Left ventricle myocardium inferior (tissue), 1 donor: Measurements from ENCODE around the gene STRIT1. TPM values are rescaled to one million over a fixed set of nuclear protein-coding genes. Genes with fewer than 3 reads are reported as not detected.

Experiments
- DNase-seq: peaks from one replicate; pipeline ENCODE4 v3.0.0-alpha.2; 2020
- H3K27ac ChIP-seq: fragments of 200-600 bp; replicated peaks from 2 replicates; pipeline ENCODE4 v1.8.0; 2021
- H3K27me3 ChIP-seq: fragments of 200-600 bp; 2 replicates; pipeline ENCODE4 v1.8.0; 2021; ENCODE audit warnings: low read depth
- H3K36me3 ChIP-seq: fragments of 200-600 bp; 2 replicates; pipeline ENCODE4 v1.8.0; 2021
- H3K4me1 ChIP-seq: fragments of 200-600 bp; 2 replicates; pipeline ENCODE4 v1.8.0; 2021
- H3K4me3 ChIP-seq: fragments of 200-600 bp; 2 replicates; pipeline ENCODE4 v1.8.0; 2021; ENCODE audit warnings: mild to moderate bottlenecking, moderate library complexity
- H3K9me3 ChIP-seq: fragments of 200-600 bp; replicated peaks from 2 replicates; pipeline ENCODE4 v1.8.0; 2021
- intact Hi-C: fragments of 100-400 bp; cut with micrococcal nuclease; formaldehyde crosslinking; loops from one replicate; pipeline ENCODE4 v1.11.0; 2022
- total RNA-seq: library from RNA; stranded (reverse); fragmentation: NEBNext Ultra II Directional; extraction: Animal tissue kit (Norgen Biotek cat#: 25700); gene quantifications from one replicate; pipeline ENCODE4 v1.2.1, GENCODE V29; 2021
- TF ChIP-seq, protein P1 (sequence below): fragments of 200-600 bp; IDR thresholded peaks from 2 replicates; pipeline ENCODE4 v1.8.0; 2021; ENCODE audit warnings: antibody characterized with exemption, mild to moderate bottlenecking, borderline replicate concordance
- donor health status: DM: no; HTN: yes; CAD: no; lungs with severe emphysema.

The STRIT1 gene
- total RNA-seq, 1 donor from 2014 or later, result 11.7 TPM

GRCh38 chr3:155313916-155314315, 20.4 kb upstream of the STRIT1 start:
- peaks cover 19% of the 10 kb centered on the region for H3K4me1 ChIP-seq
- H3K4me3 ChIP-seq, result no peak overlapping the region
- H3K27me3 ChIP-seq, result no peaks in the 10 kb centered on the region
- no peak for DNase-seq
- H3K9me3 ChIP-seq, result no peaks in the 10 kb centered on the region
- TF ChIP-seq, protein P1, sequence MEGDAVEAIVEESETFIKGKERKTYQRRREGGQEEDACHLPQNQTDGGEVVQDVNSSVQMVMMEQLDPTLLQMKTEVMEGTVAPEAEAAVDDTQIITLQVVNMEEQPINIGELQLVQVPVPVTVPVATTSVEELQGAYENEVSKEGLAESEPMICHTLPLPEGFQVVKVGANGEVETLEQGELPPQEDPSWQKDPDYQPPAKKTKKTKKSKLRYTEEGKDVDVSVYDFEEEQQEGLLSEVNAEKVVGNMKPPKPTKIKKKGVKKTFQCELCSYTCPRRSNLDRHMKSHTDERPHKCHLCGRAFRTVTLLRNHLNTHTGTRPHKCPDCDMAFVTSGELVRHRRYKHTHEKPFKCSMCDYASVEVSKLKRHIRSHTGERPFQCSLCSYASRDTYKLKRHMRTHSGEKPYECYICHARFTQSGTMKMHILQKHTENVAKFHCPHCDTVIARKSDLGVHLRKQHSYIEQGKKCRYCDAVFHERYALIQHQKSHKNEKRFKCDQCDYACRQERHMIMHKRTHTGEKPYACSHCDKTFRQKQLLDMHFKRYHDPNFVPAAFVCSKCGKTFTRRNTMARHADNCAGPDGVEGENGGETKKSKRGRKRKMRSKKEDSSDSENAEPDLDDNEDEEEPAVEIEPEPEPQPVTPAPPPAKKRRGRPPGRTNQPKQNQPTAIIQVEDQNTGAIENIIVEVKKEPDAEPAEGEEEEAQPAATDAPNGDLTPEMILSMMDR, result no peak
- no peaks in the 10 kb centered on the region for H3K36me3 ChIP-seq
- no peak overlapping the region for H3K27ac ChIP-seq
- intact Hi-C loops, result no loop called here

DNA sequence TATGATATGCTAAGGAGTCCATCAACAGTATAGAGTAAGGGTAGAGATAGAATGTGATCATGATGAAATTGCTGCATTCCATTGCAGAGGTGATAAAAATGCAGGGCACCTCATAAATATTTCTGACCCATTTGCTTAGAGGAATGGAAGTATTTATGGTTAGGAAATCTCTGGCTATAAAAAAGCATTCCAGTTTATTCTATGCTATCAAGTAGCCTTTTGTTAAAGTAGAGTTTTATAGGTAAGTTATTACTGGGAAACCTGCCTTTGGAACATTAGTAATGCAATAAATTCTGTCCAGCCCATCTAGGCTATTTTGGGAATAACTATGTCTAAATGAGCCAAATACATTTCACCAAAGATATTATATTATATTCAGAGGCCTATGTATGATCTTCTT, 19.8 kb upstream of the STRIT1 start:
- TF ChIP-seq, protein P1, result no peak
- Histone ChIP-seq H3K27ac (no peak overlapping the region), H3K9me3 (no peaks in the 10 kb centered on the region), H3K4me3 (no peak overlapping the region), H3K36me3 (no peaks in the 10 kb centered on the region), H3K27me3 (no peaks in the 10 kb centered on the region), H3K4me1 (peaks cover 19% of the 10 kb centered on the region)
- no peak for DNase-seq
- intact Hi-C loops, result no loop called here

DNA sequence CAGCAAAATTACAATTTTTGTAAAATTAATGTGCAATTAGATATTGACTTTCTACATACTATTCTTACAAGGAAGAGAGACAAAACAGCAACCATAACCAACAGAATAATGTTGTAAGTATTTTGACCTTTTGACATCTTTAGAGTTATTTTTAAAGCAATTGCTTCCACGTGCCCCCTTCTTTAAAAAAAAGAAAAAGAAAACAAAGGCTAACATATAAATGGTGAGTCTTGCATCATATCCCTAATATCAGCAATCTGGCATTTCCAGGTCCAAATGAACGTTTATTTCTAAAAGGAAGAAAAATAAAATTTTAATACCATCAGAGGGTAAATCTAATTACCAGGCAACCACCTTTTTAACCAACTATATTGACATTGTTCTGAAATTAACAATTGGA, 19.3 kb upstream of the STRIT1 start:
- no peak for DNase-seq
- Histone ChIP-seq H3K9me3 (no peaks in the 10 kb centered on the region), H3K27me3 (no peaks in the 10 kb centered on the region), H3K27ac (no peak overlapping the region), H3K4me3 (no peak overlapping the region), H3K36me3 (no peaks in the 10 kb centered on the region), H3K4me1 (peaks cover 19% of the 10 kb centered on the region)
- intact Hi-C loops, result no loop called here
- TF ChIP-seq, protein P1, result no peak

DNA sequence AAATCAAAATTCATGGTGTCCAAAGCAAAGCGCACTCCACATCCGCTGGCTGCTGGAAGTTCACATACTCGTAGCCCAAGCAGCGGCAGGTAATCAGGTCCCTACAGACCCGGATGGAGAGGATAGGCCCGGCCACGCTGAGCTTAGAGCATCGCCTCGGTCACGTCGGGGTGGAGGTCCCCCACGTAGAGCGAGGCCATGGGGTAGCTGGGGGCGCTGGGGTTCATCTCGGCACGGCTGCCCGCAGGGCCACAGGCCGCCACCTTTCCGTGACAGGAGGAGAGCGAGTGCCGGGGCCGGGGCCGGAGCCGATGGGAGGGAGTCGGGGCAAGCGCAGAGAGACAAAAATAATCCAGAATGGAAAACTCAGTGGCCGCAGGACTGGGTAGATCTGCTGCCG, 16.1 kb upstream of the STRIT1 start:
- Histone ChIP-seq H3K4me1 (peaks cover 11% of the 10 kb centered on the region), H3K36me3 (no peaks in the 10 kb centered on the region), H3K9me3 (peaks cover under 1% of the 10 kb centered on the region), H3K27me3 (no peaks in the 10 kb centered on the region), H3K4me3 (no peak overlapping the region), H3K27ac (no peak overlapping the region)
- intact Hi-C loops, result no loop called here
- TF ChIP-seq, protein P1, result no peak
- DNase-seq, result no peak

DNA sequence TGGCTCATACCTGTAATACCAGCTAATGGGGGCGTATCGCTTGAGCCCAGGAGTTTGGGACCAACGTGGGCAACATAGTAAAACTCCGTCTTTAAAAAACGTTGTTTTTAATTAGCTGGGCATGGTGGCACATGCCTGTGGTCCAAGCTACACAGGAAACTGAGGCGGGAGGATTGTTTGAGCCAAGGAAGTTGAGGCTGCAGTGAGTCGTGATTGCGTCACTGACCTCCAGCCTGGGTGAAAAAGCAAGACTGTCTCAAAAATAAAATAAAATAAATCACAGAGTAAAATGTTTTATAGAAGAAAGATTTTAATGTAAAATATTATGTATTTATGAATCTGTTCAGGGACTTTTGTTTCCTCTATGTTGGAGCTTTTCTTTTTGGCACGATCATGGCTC, 15.3 kb upstream of the STRIT1 start:
- Histone ChIP-seq H3K4me3 (no peak overlapping the region), H3K36me3 (no peaks in the 10 kb centered on the region), H3K27me3 (no peaks in the 10 kb centered on the region), H3K9me3 (peaks cover 8% of the 10 kb centered on the region), H3K27ac (no peak overlapping the region), H3K4me1 (peaks cover 11% of the 10 kb centered on the region)
- intact Hi-C loops, result no loop called here
- TF ChIP-seq, protein P1, result no peak
- no peak for DNase-seq

DNA sequence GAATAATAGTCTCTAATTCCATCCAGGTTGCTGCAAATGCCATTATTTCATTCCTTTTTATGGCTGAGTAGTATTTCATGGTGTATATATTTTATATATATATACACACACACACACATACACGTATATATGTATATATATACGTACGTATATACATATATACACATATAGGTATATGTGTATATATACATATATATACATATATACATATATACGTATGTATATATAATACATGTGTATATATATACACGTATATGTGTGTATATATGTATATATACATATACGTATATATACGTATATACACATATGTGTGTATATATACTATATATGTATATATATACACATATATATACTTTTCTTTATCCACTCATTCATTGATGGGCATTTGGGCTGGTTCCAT, 13.7 kb upstream of the STRIT1 start:
- Histone ChIP-seq H3K36me3 (no peaks in the 10 kb centered on the region), H3K4me3 (no peak overlapping the region), H3K27ac (no peak overlapping the region), H3K9me3 (peaks cover 10% of the 10 kb centered on the region), H3K27me3 (no peaks in the 10 kb centered on the region), H3K4me1 (no peaks in the 10 kb centered on the region)
- intact Hi-C loops, result no loop called here
- TF ChIP-seq, protein P1, result no peak
- no peak for DNase-seq
